ENCODE data around the gene ADAD2.

DNA sequence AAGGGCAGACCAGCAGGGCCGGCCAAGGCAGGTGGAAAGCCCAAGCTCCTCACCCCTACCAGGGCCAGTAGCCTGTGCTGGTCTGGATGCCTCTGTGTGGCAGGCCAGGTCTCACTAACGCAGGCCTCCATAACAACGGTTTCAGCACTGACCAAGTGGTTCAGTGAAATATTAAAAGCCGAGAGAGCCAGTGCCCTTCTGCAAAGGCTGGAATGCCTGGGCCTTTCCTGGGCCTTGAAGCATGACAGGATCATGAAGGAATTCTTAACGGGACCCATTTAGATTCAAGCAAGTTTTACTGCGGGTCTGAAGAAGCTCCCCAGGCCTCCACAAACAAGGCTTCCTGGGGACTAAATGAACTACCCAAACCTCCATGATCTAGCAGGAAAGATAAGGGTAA is 16.3 kb downstream of the ADAD2 start:
- TF ChIP-seq CTCF (IDR thresholded peaks at IDR 0.05): no peak
- TF ChIP-seq POLR2A (IDR thresholded peaks at IDR 0.05): no peak

Measured in esophagus squamous epithelium (tissue), 4 donors.